HS-27A (cell line): ENCODE data around the gene PHACTR3.

ENCODE experiments used
- DNase-seq: peaks from one replicate; pipeline ENCODE4 v3.0.0-alpha.2; 2012; ENCODE audit warnings: low read depth, missing footprints

Gene PHACTR3

DNA sequence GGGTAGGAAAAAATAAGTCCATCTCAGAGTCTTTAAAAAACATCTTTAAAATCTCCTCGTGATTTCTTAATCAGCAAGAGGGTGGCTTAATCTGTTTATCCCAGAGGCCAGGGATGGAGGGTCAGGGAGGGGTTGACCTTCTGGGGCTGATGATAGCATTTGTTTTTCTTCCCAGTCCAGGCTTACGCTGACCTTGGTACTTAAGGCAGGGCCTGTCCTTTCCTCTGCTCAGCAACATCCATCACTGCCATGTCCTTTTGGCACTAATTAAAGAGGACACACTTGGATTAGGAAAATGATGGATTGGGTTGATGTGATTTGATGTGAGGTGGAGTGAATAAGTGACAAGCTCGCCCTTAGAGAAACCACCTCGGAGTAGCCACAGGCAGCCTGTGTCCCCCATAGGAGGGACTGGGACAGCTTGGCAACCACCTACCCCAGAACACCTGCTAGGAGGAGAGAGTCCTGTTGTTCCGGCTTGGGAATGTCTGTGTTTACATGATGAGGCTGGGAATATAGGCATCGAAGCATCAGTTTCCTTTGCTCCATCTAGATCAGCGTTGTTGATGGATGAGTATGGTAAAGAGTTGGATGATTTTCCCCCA is 44.2 kb downstream of the PHACTR3 start:
- DNase-seq = no peak

DNA sequence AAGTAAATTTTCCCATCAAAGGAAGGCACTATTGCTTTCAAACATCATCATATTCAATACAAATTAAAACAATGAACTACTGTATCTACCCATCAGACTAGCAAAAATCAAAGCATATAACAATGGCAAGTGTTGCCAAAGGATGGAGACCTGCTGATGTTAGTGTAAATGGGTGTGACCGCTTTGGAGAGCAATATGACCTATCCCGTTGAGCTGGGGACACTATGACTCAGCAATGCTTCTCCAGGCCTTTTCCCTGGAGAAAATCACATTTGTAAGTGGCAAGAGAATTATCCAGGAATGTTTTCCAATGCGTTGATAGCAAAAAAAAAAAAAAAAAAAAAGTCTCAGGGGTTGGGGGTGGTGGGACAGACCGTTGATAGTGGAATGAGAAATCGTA is 46.1 kb downstream of the PHACTR3 start:
- DNase-seq = no peak

DNA sequence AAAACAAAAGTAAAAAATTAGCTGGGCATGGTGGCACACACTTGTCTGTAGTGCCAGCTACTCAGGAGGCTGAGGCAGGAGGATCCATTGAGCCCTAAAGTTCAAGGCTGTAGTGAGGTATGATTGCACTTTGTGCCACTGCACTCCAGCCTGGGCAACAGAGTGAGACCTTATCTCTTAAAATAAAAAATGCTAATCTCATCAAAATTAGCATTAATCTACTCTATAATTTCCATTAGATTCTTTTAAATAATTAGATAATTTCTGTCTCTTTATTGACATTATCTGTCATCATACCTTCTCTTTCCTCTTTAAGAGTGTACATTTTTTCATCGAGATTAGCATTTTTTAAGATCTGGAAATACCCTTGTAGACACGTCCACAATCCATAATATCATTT is 48.0 kb downstream of the PHACTR3 start:
- DNase-seq = no peak

DNA sequence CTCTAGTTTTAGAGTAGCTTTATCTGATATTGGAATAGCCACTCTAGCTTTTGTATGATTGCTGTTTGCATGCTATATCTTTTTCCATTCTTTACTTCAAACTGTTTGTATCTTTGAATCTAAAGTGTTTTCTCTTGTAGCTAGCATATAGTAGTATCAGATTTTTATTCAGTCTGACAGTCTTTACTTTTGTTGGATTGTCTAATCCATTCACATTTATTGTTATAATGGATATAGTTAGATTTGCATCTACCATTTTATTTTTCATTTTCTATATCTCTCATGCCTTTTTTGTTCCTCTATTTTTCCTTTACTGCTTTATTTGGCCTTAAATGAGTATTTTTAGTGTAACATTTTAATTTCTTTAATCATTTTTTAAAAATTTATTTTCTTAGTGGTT is 52.1 kb downstream of the PHACTR3 start:
- DNase-seq = no peak

DNA sequence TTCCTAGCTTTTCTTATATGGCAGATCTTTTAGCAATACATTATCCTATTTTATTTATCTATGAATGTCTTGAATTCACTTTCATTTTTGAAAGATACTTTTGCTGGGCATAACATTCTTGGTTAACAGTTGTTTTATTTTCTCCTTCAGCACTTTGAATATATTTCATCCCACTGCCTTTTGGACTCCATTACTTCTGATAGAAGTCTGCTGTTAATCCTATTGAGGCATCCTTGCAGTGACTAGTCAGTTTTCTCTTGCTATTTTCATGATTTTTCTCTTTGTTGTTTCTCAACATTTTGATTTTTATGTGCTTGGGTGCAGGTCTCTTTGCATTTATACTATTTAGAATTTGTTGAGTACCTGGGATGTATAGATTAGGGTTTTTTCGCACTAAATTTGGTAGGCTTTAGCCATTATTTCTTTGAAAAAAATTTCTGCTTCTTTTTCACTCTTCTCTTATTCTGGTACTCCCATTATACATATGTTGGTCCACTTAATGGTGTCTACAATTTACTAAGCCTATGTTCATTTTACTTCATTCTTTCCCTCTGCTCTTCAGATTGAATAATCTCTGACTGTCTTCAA is 53.2 kb downstream of the PHACTR3 start:
- DNase-seq = no peak

DNA sequence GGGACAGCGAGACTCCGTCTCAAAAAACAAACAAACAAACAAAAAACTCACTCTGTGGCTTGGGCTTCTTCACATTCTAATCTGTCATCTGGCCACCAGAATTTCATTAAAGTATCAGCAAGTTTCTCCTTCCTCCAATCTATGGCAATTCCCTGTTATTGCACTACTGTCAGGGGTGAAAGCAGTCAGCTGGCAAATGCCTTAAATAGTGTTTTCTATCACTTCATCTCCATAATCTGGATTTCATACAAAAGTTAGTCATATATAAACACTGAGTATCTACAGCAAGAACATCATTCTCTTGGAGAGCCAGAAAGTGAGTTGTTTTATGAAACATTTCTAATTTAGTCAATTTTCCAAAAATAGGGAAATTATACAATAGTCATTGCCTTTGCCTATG is 56.1 kb downstream of the PHACTR3 start:
- no peak for DNase-seq

DNA sequence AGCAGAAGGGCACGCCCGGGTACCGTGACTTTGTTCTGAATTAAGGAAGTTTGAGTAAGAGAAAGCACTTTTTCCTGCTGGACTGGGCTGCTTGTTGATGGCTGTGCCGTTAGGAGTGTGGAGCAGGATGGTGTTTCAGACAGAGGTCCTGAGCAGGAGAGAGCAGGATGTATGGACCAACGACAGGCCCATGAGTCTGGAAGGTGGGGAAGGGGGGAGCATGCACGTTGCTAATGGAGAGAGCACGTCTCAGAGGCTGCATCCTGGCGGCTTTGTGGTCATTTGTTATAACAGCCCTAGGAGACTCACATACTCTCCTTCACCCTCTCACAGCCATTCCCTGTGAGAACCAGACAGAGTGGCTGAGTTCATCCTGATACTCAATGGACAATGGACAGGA is 56.8 kb downstream of the PHACTR3 start:
- no peak for DNase-seq

DNA sequence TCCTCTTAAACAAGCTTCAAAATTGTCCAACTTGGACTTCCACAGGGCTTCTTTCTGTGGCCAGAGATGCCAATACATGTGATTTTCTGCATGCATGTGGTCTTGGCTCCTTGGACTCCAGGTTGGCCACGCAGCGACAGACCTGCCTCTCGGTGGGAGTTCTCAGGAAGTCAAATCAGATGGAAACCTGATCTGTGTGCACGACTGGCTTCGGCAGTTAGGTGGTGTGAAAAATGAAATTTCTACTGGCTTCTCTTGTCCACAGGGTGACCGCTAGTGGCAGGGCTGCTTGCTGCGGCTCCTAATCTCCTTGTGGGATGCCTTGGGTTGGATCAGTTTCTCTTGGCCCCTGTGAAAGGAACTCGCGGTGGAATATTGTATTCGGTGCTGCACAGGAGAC is 57.3 kb downstream of the PHACTR3 start:
- no peak for DNase-seq

DNA sequence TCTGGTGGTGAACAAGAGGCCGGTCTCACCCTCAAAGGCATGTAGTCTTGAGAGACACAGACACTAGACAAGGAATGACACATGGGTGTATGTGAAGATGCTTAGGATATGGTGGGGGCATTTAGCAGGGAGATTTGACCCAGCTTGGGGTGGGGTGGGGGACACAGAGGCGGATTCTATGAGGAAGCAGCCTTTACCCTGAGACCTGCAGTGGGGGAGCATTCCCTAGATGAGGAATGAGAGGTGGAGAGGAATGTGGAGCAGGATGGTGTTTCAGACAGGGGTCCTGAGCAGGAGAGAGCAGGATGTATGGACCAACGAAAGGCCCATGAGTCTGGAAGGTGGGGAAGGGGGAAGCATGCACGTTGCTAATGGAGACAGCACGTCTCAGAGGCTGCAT is 57.8 kb downstream of the PHACTR3 start:
- DNase-seq = no peak

DNA sequence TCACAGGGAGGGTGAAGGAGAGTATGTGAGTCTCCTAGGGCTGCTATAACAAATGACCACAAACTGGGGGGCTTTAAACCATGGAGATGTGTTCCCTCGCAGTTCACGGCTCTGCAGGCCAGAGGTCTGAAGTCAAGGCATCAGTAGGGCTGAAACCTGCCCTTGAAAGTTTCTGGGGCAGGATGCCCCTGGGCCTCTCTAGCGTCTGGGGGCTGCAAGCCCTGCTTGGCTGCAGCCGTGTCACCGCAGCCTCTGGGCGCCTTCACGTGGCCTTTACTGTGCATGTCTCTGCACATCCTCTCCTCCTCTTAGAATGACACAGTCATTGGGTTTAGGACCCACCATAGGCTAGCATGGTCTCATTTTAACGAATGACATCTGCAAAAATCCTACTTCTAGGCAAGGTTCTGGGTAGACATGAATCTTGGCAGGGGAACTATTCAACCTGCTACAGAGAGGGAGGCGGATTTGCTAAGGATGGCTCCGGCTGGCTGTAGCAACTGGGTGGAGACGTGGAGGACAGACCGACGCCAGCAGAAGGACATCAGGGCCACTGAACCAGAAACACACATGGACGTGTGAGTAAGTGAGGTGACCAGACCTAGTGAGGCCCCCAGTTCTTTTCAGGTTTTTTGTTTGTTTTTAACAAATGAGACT is 58.6 kb downstream of the PHACTR3 start:
- DNase-seq = no peak

DNA sequence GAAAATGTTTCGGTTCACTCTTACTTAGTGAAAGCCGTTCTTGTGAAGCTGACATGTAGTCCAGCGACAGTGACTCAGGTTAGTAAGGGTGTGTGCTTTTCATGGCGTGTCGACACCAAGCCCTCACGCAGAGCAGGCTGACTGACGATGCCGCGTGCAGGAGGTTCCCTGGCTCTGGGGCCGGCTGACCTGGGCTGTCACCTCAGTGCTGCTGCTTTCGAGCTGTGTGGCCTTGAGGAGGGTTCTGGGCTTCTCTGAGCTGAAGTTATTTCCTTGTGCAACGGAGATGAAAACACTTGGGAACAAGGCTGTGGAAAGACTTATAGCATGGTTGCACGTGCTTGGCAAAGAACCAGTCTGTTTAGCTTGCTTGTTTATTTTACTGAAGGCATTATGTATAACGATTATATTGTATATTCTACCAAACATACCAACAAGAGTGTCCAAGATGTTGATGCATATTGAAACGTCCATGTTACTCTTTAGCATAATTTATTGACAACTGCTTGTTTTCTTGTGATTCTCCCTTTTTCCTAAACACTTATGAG is 59.2 kb downstream of the PHACTR3 start:
- DNase-seq = no peak

DNA sequence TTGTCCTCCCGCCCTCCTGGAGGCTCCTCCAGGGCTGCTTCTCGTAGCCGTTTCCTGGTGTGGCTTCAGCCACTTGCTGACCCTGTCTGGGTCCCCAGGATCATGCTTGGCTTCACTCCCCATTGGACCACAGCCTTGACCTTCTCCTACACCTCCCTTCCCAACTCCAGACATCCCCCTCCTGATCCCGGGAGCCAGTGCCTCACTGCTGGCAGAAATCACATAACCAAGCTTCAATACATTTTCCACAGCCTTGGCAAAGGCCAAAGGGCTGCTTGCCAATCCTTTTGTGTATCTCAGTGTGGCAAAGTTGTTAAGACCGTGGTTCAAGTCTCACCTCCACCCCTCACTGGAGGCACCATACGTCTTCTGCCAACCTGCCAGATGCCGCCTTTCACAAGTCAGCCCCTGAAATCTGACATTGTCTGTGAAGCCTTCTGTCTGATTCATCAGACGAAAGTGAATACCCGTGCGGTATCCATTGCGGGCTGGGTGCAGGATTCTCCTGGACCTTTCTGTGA is 60.1 kb downstream of the PHACTR3 start:
- DNase-seq = no peak

DNA sequence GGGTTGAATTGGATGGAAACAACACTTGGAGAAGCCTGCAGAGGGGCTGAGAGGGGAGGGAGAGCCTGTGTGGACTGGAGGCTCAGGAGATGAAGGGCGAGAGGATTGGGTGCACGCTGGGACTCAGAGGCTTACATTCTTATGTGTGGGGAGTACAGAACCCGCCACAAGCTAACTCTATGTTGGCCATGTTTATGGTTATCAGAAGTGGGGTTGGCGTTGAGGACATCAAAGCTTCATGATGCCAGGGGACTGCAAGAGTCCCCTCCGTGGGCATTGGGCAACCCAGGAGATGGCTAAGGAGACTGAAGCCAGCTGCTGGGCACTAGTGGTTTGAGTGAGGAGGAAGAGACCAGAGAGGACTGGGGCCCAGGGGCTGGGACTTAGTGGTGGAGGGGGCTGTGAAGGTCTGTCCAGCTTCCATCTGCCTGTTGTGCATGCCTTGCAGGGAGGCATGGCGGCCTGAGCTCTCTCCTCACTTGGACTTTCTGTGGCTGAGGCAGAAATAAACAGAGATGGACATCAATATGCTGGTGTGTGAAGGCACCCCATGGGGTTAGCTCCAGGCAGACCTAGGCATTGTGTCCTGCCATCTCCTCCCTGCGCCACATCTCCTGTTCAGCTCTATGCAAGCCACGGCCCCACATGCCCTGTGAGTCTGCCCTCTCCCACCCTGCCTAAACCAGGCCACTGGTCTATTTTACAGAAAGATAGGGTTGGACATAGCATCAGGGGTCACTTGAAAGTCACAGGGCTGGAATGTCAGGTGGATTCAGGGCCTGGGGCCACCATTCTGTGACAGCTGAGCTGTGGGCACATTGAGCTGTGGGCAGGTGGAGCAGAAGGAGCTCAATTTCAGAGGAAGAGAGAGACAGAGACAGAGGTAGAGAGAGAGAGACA is 61.6 kb downstream of the PHACTR3 start:
- DNase-seq = no peak

DNA sequence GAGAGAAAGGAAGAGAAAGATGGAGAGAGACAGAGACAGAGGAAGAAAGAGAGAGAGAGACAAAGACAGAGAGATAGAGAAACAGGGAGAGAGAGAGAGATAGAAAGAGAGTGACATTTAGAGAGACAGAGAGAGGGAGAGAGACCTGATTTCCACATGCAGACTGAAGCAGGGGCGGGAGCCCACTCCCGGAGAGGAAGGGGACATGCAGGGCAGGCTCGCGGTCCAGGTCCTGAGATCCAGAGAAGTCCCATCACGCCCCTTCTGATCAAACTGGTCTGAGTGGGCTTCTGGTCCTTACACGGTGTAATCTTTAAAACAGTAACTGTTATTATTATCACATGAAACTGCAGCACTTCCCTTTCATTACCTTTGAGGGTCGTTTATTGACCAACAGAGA is 62.2 kb downstream of the PHACTR3 start:
- DNase-seq = no peak

DNA sequence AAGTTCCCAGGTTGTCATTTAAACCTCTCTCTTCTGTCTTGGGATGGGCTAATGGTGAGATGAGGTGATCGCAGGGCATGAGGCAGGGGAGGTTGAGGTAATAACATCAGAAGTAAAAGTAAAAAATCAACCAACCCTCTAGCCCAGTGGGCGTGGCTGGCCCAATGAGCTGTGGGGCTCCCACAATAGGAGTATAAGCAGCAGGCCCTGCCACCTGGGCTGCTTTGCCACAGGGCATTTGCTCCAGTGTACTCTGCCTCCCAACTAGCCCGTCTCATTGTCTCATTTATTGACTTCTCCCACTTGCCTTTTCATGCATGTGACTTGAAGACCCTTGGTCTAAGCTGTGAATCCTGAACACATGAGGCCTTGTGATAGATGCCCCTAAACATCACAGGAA is 62.8 kb downstream of the PHACTR3 start:
- DNase-seq = no peak

DNA sequence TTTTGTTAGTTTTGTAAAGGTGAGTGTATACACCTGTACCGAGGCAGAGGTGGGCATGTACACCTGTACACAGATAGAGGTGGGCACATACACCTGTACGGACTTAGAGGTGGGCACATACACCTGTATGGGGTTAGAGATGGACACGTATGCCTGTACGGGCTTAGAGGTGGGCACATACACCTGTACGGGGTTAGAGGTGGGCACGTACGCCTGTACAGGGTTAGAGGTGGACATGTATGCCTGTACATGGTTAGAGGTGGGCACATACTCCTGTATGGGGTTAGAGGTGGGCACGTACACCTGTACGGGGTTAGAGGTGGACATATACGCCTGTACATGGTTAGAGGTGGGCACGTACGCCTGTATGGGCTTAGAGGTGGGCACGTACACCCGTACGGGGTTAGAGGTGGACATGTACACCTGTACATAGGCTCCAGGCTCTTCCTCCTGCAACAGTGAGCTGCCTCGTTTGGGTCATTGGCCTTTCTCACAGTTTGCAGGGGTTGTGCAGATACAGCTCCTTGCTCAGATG is 63.7 kb downstream of the PHACTR3 start:
- no peak for DNase-seq

DNA sequence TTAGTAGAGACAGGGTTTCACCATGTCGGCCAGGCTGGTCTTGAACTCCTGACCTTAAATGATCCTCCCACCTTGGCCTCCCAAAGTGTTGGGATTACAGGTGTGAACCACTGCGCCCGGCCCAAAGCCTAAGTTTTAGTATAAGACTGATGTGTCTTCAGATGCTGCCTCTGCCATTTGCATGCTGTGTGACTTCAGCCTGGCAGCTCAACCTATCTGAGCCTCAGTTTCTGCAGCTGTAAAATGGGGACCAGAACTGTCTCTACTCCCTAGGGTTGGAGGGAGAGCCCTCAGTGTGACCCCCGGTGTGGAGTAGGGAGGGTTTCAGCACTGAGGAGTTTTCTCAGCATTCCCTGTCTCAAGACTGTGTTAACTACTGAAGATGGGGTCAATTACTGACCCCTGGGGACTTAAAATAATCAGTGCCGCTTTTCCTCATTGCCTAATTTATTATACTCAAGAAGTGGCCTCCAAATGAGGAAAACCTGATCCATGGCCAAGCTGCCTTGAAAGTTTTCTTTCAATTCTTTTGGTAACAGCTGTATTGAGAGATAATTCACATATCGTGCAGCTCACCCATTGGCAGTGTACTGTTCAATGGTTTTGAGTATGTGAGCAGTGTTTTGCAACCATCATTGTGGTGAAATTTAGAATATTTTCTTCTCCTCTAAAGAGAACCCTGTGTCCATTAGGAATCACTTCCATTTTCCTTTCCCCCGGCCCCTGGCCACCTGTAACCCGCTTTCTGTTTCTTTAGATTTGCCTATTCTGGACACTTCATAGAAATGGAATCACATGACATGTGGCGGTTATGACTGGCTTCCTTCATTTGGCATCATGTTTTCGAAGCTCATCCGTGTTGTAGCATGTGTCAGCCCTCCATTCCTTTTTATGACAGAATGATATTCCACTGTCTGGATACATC is 64.8 kb downstream of the PHACTR3 start:
- DNase-seq = no peak

DNA sequence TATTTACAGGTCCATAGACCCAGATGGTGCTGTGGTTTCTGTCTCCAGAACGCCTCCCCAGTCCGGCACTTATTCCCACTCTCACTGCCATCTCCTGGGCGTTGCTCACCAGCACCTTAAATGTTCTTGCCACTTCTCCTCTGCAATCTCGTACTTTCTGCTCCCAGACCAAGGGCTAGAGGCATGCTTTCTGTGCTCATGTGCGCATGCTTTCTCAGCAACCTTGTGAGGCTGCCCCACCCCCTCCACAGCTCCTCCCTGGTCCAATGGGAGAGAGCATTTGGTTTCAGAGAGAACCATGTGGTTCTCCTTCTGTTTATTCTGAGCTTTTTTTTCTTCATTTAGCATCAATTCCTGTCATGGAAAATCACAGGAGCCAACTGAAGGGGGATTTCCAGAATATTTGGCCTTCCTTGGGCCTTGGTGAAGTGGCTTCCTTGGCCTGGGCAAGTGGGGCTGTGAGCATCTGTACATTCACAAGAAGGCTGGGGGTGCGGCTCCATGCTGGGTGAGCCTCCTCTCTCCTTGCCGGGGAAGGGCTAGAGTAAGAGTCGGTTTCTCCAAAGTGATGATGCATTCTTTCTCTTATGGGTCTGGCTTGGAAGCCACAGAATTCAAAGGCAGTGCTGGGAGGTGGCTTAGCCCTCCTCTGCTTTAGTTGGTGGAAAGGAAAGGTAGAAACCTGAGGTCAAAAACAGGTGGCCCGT is 66.6 kb downstream of the PHACTR3 start:
- no peak for DNase-seq

DNA sequence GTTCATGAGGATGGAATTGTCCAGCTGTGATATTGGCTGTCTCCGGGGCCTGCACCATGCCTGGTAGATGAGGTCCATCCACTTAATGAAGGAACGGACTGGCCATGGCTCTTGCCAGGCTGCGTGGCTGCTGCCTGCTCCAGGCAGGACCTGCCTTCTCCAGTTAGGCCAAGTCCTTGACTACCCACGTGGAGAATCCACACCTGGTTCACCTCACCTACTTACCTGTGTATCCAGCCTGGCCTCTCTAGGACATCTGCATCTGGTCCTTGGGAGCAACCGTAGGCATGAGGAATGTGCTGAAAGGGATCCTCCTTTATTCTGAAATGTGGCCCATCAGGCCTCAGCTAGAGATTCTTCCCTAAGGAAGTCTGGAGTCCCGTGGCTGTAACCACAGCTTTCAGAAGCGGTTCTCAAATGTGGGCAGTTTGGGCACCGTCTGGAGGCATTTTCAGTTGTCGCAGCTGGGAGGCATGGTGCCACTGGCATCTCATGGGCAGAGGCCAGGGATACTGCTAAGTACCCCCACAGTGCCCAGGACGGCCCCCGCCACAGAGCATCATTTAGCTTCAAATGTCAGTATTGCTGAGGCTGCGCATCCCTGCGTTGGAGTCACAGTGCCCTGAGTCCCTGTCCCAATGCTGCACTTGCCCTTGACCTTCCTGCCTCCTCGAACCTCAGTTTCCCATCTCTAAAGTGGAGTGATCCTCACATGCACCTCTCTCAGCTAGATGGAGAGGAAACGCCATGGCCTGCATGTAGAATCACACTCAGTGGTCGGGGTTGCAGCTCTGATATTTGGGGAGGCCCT is 67.5 kb downstream of the PHACTR3 start:
- no peak for DNase-seq
